ENCODE data around the gene CD8B.
A peak's percentile ranks its signal among the peaks of the same experiment; 100 is the strongest.

- TF ChIP-seq CTCF (IDR thresholded peaks at IDR 0.05; ENCODE audit: insufficient read depth, low read depth, low read length) (no peak), EZH2 (IDR thresholded peaks at IDR 0.05; ENCODE audit: insufficient read depth, low read length) (peak; percentile 94)
These were observed 71.5 kb downstream of the CD8B start for GRCh38 chr2:86790134-86790675.
